ENCODE data around the gene FHOD3.

The FHOD3 gene

GRCh38 chr18:36492604-36493329 is 195.3 kb downstream of the FHOD3 start:
- no peak for DNase-seq

- DNase-seq = peak; percentile 13
These were observed 196.0 kb downstream of the FHOD3 start for GRCh38 chr18:36493349-36494159.

GRCh38 chr18:36494160-36494437 is 196.6 kb downstream of the FHOD3 start:
- no peak for DNase-seq

- DNase-seq = no peak
These were observed 198.5 kb downstream of the FHOD3 start for GRCh38 chr18:36496022-36496421.

- no peak for DNase-seq
These were observed 202.4 kb downstream of the FHOD3 start for GRCh38 chr18:36499938-36500337.

- no peak for DNase-seq
These were observed 203.6 kb downstream of the FHOD3 start for GRCh38 chr18:36501100-36501499.

DNA sequence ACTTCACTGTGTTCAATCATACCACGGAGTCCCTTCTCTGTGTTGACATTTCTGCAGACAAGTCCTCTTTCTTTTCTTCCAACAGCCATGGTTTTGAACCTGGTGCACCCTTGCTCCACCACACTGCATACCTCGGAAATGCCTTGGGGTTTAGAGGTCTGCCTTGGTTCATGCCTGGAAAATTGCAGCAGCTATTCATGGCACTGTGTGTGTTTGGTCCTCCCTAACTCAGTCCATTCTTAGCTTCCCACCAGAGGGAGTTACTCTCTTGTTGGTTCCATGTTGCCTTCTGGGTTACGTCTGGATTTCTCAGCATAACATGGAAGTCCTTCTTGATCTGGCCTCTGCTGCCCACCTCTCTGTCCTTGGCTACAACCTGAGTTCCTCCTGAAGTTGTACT is 206.0 kb downstream of the FHOD3 start:
- DNase-seq = no peak

DNA sequence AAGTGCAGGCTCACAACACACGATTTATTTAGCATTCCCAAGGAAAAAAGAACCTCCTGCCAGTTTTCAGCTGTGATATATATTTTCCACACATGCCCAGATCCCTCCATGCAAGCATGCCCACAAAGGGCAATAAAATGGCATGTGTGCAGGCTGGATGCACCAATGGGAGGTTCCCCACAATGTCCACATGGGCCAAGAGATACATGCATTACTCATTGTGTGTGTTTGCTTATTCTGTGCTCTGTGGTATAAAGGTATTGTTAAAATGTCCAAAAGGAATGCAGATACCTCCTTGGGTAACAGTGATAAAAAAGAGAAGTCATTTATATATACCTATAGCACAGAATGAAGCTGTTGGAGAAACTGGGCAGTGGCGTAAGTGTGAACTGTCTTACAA is 207.4 kb downstream of the FHOD3 start:
- no peak for DNase-seq

DNA sequence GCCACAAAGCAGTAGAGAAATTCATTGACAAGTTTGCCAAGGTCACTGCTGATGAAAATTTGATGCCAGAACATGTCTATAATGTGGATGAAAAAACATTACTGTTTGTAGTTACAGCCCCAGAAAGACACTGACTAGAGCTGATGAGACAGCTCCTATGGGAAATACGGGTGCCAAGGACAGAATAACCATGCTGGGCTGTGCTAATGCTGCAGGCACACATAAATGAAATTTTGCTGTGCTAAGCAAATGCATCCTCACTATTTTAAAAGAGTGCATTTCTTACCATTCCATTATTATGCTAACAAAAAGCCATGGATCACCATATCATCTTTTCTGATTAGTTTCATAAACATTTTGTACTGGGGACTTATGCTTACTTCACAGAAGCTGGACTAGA is 208.2 kb downstream of the FHOD3 start:
- DNase-seq = no peak

DNA sequence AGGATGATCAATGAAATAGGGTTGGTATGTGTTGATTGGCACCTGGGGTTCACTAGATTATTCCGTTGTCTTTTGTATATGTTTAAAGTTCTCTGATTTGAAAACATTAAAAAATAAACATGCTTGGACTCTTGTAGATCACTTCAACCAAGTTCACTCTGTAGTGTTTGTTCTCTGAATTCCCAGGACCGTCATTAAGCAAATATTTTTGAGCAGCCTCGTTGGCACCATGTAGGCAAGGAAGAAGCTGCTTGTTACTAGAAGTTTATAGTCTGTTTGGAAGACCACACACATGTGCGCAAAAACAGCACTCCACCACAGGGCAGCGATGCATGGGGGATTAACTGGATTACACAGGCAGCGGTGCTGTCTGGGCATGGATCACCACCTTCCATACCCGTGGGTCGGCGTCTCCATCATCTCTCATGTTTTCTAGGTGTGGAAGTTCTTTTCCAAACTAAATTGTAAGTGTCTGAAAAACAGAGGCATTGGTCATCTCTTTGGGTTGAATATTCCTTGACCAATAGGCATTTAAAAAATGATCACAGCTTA is 212.2 kb downstream of the FHOD3 start:
- DNase-seq = no peak

GRCh38 chr18:36511791-36512352 is 214.4 kb downstream of the FHOD3 start:
- no peak for DNase-seq

DNA sequence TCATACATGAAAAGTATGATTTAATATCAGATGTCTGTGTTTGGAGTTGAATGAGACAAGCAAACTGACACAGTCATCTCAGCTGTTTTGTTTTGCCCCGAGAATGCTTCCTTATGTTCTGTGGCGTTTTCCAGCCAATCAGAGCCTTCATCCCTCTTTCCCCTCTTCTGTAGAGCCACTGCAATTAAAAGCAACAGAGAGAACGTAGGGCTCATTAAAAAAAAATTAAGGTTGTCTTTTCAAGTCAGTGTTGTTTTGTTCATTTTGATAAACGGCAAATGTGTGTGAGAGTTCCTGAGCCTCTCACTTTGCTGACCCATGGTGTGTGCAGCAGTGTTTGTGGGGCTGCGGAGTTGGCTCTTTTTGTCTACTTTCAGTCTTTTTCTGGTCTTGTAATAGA is 216.0 kb downstream of the FHOD3 start:
- DNase-seq = no peak

GRCh38 chr18:36514778-36515177 is 217.3 kb downstream of the FHOD3 start:
- DNase-seq = no peak

DNA sequence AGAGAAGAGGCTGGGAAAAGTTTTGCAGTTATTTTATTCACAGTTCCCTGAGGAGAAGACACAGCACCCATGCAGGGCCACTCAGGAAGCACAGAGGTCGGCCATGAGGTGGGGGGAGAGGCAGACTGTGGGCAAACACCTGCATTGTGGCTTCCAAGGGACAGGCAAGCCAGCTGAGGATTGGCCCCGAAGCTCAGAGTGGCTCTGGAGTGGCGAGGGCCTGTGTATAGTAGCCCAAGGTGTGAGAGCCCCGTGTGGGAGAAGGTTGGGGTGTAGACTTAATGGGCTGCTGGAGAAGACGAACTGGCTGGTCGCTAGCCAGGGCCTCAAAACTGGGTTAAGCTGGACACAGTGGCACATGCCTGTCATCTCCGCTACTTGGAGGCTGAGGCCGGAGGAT is 218.7 kb downstream of the FHOD3 start:
- DNase-seq = no peak

DNA sequence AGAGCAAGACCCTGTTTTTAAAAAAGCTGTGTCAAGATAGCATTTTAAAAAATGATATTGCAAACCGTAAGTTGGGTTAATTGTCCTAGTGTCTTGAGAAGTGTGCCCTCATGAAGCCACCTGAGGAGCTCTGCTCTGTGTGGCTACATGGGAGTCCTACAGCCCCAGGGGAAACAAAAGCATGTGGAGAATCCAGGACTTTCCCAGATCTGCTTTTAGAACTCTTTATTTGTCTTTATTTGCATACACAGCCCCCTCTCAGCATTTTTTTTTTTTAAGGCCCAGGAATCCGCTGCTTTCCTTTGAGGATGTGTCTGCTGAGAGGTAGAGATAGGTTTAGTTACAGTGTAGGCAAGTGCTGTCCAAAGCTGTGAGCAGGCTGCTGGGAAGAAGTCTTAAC is 219.2 kb downstream of the FHOD3 start:
- no peak for DNase-seq

GRCh38 chr18:36518839-36519238 is 221.3 kb downstream of the FHOD3 start:
- DNase-seq = no peak

GRCh38 chr18:36519358-36519757 is 221.8 kb downstream of the FHOD3 start:
- DNase-seq = no peak

DNA sequence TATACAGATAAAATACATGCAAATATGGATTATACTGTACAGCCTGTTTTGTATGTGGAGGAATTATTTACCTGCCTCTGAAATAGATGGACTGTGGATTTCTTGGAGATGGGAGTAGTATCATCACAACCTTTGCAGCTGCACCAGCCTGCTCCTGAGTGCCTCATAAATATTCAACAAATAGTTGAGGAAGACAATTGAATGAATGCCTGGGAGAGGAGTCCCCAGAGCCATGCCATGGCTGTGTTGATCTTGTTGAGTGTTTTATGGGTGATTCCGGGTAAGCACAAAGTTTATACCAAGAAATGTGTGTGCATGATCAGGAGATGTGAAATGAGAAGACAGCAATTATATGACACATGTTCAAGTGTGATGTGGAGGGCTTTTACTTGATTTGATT is 225.0 kb downstream of the FHOD3 start:
- DNase-seq = no peak

GRCh38 chr18:36525913-36526312 is 228.4 kb downstream of the FHOD3 start:
- DNase-seq = no peak

GRCh38 chr18:36526611-36527010 is 229.1 kb downstream of the FHOD3 start:
- DNase-seq = no peak

- DNase-seq = no peak
These were observed 229.5 kb downstream of the FHOD3 start for GRCh38 chr18:36527051-36527450.

DNA sequence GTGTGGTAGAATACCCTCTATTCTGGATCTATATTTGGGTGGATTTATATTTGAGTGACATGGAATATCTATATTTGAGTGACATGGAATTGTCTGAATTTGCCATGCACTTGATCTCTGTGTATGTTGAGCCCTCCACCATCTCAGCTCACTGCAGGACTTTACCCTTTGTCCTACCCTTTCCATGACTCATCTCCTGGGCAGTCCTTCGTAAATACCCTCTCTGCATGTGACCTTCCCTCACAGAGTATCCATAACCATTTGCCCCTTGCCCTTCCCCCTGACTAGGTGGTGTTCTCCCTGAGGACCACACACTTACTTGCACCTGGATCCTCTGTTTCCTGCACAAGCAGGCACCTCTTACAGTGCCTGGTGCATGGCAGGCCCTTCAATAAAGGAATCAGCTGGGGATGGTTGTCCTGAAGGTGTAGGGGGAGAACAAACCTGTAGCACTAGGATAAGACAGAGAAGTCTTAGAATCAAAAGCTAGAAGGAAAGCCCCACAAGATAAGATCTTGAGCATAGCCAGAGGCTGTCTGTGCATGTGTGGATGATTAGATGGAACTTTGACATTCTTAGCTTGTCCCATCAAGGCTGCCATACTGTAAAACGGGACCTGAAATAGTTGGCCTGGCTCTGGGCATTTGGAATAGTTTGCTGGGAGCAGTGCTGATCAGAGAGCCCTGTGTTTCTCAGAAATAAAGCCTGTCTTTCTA is 230.4 kb downstream of the FHOD3 start:
- DNase-seq = no peak

DNA sequence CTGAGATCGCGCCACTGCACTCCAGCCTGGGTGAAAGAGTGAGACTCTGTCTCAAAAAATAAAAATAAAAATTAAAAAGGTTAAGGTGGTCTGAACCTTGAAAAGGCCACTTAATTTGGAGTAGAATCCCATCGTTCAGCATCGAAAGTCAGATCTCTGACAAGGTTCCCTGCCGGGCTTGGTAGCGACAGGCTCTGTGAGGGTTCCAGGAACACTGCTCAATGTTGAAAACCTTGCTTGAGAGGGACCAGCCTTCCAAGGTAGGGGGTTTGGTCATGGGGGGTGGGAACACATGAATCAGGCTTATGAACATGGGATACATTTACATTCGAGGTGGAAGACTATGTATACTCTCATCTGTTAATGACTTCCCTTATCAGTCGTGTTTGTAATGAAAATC is 232.2 kb downstream of the FHOD3 start:
- no peak for DNase-seq

All from NCI-H2227 treated with DMSO at 0.1 percent for 48 hours (cell line).